Measurements from ENCODE around the gene TNFRSF11A.

Gene TNFRSF11A

DNA sequence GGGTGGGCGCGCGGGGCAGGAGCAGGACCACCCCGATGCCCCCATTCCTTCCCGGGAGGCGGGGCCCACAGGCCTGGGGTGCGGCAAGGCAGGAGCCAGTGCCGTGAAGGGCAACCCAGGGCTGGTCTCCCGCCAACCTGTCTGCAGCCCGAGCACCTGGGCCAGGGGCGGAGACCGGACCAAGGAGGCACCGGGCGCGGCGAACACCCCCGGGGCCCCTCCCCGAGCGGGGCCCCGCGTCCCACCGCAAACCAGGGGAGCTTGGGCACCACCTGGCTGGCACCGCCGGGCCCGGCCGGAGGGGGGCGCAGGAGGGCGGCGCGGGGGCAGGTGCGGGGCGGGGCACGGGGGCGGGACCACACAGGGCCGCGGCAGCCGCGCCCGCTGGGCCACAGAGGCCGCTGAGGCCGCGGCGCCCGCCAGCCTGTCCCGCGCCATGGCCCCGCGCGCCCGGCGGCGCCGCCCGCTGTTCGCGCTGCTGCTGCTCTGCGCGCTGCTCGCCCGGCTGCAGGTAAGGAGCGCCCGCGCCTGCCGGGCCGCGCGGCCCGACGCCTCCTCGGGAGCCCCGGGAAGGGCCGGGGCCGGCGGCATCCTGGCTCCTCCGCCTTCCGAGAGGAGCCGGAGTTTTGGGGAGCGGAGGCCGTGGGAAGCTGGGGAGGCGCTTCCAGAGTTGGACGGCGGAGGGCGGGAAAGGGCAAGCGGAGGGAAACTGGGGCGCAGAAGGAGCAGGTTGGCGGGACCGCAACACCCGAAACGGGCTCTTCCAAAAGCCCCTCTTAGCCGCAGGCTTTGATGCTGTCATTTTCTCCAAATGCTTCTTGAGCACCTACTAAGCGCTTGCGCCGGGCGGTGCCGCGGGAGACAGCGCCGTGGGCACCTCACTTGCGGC is at the start of gene TNFRSF11A:
TNFRSF11A (plus strand) TSS at position 394 of the 889 bp plus-strand sequence; CDS start at position 437, 43 bp downstream.
- peak; percentile 44 for DNase-seq

DNA sequence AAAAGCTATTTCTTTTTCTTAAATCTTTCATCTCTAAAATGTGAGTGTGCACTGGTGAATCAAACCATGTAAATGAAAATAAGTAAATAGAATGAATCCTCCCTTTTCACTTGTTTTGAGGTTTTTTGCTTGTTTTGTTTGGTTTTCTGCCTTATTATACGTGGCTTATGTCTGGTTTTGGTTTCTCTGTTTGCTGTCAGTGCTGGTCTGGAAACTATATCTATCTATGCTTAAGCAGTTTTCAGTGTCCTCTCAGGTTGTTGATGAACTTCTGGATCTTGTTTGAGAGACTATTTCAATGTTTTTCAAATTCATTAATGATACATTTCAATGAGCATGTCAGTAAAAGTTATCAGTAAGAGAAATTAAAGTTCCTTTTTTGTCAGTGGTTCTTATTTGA is 48.1 kb upstream of the TNFRSF11A start:
- DNase-seq: no peak

DNA sequence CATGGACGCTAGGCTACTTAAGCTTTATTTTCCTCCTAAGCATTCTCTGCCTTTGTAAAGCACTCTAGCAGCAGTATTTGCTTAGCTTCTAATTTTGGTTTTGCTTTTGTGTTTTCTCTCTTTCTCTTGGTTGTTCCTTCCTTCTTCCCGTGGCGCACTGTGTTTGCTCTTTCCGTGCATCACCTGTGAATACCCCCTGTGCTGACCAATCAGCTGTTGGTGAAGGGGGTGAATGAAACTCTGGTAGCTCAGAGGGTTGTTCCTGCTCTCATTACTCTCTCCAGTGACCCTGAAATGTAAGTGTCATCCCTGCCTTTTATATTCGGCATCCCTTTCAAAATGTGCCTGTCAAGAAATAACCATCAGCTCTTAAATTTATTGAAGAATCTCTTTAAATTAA is 45.5 kb upstream of the TNFRSF11A start:
- no peak for DNase-seq

DNA sequence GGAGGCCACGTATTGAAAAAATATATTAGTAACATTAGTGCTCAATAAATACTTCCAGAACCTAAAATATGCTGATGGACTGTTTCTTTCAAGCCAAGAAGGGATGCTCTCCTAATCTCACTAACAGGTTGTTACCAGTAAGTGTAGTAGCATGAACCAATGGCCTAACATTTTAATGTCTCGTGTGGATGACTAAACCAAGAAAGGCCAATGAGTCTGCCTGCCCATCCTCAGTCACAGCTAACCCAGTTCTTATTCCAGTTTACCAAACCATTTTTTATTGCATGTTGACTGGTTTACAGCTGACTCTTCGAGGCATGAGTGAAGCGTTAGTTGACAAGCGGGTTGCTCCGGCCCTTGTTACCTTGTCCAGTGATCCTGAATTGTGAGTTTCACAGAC is 45.1 kb upstream of the TNFRSF11A start:
- DNase-seq: no peak

DNA sequence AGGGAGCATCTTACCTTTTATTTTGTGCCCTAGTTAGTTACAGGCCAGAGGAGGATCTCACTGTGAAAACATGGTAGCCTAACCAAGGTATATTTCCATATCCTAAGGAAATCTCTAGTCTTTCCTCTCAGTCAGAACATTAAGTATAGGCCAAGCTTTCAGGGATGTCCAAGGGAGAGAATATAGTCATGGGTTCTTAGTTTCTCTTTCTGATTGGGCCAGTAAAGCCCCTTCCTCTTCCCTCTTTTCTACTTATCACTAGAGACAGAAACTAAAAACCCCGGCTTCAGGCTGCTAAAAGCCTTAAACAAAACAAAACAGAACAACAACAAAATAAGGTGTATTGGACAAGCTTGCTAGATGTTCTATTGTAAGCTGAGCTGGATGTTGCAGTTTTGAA is 44.3 kb upstream of the TNFRSF11A start:
- peak; percentile 17 for DNase-seq

DNA sequence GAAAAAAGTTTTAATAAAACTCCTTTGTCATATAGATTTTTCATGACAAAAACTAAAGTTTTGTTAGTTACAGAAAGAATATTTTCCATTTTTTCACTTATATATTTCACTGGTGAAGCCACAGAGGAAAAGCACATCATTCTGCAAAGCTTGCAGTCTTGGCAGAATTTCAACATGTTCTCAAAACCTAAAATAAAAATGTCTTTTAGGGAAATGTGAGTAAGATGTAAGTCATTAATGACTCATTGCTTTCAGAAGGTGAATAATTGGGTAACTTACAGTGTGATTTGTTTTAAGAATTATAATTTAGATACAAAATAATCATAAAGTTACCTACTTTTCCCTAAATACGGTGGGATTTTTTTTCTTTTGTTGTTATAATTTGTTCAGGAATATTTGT is 43.4 kb upstream of the TNFRSF11A start:
- DNase-seq: no peak

DNA sequence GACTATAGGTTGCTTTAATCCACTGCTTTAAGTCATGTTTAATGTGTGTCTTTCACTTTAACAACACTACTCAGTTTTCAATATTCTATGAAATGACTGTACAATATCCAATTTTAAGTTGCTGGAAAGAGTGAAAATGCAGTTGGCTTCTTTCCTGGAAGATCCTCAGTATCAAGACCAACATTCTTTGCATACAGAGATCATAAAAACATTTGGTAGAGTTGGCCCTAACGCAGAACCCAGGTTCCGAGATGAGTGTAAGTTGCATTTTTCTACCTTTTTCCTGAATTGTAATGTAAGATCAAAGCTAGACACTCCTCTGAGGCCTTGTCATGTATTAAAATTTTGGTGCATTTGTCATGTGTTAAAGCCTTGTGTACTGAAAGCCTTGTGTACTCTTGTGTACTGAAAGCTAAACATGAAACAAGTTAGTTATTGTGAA is 42.9 kb upstream of the TNFRSF11A start:
- DNase-seq: no peak

DNA sequence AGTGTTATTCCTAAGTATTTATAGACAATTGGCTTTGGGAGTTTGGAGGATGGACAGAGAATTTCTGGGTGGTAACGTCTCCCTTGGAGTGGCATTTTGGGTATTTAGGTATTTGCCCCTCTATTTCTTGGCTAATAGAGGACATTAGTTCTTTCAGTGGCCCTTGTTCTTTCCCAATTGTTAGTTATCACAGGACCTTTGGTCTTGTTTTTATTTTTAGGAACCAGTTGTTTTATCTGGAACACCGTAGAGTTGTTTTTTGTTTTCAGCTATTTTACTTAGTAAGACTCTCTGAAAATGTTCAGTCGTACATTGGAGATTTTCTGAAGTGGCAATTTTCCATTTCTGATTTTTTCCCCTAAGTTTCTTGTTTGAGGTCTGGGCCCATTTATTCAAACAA is 40.5 kb upstream of the TNFRSF11A start:
- DNase-seq: no peak

DNA sequence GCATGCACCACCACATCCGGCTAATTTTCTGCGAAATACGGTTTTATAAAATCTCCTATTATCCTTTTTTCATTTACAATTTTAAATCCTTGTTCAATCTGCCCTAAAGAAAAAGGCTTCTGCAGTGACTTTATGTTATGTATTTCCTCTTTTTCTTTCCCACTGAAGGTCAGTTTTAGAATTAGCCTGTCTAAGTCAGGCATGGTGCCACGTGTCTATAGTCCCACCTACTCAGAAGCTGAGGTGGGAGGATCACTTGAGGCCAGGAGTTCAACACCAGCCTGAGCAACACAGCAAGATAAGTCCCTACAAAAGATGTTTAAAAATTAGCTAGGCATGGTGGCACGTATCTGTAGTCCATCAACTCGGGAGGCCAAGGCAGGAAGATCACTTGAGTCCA is 39.8 kb upstream of the TNFRSF11A start:
- DNase-seq: peak; percentile 35

DNA sequence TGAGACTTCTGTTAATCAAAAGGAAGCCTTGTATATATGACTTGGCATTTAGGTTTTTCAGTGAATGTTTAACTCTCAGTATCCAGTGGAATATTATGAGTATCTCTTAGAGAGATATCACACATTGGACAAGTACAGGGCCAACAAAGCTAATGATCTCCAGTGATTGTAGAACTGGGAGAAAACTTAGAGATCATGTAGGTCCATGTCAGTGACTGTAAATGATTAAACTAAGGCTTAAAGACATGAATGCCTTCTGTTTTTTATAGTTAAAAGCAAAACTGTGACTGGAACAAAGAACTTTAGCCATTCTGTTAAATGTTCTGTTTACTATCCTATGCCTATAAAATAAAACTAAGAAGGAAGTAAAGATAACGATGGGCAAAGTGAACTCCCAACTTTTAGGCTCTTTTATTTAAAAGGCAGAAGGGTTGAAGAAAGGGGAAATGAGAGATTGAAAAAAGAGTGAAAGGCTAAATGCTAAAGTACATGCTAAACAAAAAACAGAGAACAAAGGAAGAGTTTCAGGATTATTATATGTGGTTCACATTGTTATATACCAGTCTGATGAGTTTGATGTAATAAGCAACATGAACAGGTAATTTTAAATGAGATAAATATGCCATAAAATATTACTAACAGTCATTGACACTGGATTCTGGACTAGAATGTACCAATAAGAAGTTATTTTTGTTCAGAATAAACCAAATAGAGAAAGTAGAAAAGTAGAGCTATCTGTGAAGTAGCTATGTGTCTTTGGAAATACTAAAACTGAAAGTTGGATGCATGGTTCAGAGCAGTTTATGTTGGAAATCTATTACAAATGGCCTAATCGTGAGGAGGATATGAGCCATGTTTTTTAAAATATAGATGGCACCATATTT is 37.1 kb upstream of the TNFRSF11A start:
- peak; percentile 31 for DNase-seq

DNA sequence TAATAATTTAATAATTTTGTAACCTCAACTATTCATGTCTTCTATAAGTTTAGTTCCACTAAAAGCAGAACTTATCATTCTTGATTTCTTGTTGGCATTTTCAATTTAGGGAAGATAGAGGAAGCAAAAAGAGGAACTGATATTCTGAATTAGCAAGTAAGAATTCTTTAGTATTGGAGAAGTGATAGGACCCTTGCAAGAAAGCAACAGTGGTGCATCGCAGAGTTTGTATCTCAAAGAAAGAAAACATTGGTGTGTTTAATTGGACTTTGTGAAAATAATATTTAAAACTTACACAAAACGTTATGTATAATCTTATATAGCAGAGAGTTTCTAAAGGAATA is 36.5 kb upstream of the TNFRSF11A start:
- DNase-seq: peak; percentile 77

DNA sequence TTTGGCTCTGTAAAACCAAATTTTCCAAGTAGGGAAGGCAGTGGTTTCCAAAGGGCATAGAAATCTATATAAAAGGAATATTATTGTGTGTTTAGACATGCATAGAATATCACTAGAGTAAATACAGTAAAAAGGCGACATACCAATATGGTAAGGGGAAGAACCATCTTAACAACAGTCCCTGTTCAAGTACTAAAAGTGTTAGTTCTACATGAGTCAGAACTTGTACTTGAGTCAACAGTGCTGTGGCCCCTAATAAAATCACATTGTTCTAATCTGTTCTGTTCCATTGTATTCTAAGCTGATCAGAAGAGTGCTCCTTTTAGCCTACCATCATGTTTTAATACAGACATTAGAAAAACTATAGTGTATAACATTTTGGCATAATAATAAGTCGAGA is 36.1 kb upstream of the TNFRSF11A start:
- no peak for DNase-seq

DNA sequence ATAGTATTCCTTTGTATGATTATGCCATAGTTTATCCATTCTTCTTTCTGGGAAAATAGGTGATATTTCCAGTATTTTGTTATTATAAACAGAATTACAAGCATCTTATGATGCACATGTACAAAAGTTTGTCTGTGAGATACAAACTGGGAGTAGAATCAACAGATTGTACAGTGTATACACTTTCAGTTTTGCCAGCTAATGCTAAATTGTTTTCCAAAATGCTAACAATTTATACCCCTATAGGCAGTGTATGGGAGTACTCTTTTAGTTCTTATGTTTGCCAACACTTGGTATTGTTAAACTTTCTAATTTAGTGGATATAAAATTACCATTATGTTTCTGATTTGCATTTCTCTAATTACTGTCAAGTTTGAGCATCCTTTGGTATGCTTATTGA is 31.0 kb upstream of the TNFRSF11A start:
- DNase-seq: no peak

DNA sequence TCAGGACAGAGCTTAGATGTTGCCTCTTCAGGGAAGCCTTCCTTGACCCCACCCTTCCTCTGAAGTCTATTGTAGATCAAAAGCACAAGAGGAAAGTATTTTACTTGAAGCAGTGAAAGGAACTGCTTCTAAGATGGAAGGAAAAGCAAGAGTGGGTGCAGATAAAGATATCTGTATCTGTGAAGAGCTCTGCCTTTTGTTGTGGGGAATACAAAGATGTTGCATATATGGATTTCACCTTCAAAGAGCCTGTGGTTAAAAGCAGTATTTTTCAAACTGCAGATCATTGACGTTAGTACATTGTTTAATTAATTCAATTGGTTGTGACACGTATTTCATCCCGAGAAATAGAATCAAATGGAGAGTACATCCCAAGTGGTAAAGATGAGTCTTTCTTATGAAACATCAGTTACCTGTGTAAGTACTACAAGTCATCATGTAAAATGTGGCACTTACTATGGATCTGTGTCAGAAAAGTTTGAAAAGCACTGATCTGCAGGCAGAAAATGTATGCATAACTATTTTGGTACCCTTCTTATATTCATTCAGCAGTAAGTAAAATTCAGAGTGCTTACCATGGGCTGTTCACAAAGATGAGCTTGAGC is 24.6 kb upstream of the TNFRSF11A start:
- DNase-seq: no peak

DNA sequence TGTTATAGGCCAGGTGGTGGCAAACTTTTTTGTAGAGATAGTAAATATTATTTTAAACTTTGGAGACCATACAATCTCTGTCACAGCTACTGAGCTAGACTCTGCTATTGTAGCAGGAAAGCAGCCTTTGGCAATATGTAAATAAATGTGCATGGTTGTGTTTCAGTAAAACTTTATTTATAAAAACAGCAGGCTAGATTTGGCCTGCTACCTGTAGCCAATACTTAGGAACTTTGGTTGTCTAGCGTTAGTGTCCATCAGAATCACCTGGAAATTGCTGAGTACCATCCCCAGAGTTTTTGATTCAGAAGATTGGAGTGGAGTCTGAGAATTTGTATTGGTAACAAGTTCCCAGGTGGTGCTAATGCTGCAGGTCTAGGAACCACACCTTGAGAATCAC is 23.8 kb upstream of the TNFRSF11A start:
- DNase-seq: no peak

DNA sequence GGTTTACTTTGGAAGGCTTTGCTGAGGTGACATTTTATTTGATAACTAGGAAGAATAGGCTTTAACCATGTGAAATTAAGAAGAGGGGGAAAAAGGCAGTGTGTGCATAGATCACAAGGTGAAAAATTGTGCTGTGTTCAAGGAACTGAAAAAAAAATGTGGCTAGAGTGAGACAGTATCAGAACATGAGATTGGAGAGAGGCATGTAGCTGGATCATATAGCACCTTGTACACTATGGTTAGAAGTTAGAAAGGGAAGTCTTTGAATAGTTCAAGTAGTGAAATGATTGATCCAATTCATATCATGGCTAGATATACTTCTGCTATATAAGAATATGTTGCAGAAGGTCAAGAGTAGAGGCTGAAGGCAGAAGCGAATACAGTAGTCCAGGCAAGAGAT is 12.3 kb upstream of the TNFRSF11A start:
- DNase-seq: no peak

DNA sequence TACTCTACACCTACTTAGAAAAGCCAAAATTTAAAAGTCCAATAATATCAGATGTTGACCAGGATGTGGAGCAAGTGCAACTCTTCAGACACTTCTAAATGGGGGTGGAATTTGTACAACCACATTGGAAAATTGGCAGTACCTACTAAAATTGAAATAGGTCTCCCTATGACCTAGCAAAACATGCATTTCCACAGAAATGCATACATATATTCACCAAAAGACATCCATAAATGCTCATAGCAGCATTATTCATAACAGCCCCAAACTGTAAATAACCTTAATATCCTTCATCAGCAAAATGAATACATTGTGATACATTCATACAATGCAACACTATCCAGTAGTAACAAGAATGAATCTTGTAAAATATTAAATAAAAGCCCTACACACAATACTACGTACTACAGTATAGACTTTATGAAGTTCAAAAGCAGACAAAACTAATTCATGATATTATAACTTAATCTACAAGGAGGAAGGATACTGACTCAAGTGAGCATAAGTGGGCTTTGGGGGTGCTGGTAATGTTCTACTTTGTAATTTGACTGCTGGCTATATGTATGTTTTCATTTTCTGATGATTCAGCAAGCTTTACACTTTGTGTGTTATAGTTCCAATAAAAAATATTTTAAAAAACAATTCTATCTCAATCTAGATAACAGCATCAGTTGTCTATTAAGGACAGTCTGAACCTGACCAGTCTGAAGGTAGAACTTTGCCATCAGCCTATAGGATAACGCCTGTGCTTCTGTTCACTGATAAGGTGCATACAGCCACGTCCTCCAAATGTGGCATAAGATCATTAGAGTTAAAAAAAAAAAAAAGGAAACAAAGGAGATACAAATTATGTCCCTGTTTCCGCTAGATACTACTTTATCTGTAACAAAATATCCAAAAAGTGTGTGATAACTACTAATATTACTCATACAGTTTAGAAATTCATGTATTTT is 6.6 kb upstream of the TNFRSF11A start:
- DNase-seq: peak; percentile 32

DNA sequence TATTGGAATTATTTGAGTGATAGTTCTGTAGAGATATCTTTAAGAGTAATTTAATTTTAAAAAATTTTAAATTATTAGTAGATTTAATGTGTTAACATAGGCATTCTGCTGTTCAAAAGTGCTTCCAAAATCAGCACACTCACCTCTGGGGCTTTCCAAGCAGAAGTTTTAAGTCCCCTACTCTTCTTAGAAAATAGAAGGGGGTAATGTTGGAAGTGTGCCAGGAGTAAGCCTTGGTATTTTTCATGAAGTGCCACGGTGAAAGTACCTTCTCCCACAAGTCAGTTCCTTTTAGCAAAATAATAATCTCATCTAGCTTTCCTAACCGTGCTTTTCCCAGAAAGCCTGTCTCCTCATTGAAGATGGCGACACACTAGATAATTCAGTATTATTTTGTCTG is 3.9 kb upstream of the TNFRSF11A start:
- peak; percentile 9 for DNase-seq

DNA sequence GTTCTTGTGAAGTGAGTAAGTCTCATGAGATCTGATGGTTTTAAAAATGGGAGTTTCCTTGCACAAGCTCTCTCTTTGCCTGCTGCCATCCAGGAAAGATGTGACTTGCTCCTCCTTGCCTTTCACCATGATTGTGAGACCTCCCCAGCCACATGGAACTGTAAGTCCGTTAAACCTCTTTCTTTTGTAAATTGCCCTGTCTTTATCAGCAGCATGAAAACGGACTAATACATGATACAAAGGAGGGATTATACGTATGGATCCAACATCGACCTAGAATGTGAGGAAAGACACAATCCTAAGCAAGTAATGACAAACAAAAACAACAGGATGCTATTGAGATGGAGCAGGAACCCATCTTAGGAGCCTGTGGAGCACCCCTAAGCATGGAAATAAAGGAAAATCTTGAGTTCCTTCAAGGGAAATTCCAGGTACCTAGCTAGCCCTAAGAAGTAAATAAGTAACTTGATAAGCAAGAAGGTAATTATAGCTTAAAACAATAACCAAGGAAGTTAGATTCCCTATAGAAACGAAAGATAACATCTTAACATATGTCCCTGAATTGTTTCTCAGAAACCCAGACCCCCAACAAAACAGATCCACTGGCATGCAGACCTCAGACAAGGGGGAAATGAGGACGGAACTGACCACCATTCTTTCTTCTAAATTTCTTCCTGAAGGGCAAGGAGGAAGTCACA is 1.5 kb upstream of the TNFRSF11A start:
- DNase-seq: peak; percentile 30

DNA sequence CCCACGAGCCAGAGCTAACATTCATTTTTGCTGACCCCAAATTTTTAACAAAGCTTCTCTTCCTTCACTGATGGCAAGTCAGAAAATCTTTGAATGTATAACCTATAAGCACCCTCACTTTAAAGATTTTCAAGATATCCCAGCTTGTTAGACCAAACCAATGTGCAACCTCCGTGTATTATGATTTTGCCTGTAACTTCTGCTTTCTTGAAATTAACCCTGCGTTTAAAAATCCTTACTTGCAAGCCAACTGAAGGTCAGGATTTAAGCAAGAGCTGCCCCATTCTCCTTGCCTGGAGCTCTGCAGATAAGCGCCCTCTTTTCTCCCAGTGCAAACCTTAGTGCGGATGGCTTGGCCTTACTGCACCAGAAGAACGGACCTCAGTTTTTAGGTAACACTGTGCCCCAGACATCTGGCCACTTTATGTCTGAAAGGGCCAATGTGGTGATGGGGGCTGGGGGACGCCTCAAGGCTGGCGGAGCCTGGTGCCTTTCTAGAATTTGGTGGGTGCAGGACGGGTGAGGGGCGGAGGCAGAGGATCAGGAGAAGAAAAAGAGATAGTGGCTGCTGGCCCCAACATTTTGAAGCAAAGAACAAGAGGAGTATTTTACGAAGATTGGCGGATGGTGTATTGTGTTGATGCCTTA is 805 bp upstream of the TNFRSF11A start:
- peak; percentile 86 for DNase-seq
